DMS153 treated with DMSO at 0.1 percent for 48 hours (cell line): ENCODE results near the gene STPG1.

ENCODE experiments used
- DNase-seq: peaks from one replicate; lab custom pipeline; 2025; ENCODE audit not compliant: unreplicated experiment; lab: John Stamatoyannopoulos, UW

STPG1 gene

DNA sequence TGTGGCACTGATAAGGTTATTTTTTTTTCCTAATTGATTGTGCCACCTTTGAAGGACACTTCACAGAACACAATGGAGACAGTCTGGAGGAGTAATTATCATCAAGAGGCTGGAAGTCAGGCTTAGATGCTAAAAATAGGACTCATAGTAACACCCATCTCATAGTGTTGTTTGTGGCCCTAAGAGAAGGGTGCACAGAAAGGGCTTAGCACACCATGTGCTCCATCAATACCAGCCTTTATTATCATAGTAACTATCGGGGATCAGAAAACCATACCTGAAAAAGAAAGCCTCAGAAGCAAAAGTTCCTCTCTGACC lies 13.9 kb upstream of the STPG1 start:
- DNase-seq, result no peak

DNA sequence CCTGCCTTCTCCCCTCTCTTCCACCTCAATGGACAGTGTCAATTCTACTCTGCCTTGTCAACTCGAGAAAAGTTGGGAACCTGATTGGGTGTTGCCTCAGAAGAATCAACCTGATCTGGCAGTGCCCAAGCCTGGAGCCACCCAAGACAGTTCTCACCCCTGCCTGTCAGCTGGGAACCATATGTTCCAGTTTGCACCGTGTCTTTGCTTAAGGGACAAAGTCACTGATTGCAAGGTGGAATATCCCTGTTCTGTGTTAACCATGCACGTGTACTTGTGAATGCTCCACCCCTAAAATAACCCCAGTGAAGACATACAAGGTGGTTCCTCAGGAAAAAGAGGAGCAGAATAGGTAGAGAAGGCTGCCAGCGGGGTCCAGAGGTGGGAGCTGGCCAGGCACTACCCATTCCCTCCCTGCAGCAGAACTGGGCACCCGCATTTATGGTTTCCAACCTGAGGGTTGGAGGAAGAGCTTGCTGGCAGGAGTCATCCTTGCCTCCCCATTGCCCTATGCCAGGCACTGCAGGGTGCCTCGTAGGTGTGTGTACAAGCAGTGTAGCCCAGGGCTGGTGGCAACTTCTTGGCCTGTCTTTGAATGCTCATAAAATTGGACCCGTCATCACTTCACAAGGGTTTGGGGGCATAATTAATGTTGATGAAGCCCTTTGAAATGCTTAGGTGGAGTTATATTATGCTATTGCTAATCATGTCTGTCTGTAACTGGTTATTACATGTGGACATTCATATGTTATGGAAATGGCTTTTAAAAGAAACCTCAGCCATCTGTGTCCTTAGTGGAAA lies 13.4 kb upstream of the STPG1 start:
- no peak for DNase-seq

DNA sequence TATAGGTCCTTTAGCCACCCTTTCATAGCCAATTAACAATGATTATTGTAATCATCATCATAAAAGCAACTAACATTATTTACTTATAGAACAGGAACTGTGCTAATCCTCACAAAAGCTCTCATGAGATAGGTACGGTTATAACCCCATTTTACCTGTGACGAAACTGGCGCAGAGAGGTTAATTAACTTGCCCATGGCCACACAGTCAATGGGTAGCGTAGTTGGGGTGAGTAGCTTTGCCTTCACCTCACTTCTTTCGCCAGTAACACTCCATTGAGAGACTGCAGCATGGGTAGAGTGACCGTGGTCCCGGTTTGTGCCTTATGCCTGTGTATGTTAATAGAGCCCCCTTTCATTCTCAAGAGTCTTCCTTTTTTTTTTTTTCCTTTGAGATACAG lies 12.3 kb upstream of the STPG1 start:
- no peak for DNase-seq

DNA sequence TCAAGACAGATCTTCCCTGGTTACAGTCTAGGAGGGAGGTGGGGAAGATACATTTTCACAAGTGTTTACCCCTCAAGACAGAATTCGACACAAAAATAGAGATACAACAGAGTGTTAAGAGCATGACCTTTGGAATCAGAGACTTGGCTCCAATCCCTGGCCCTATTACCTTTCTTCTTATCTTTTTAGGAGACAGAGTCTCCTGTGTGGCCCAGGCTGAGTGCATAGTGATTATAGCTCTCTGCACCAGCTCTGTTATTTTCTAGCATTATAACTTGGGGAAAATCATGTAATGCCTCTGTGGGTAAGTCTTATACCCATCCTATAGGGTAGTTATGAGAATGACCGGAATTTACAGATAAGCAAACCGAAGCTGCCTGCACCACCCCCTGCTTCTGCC lies 11.9 kb upstream of the STPG1 start:
- DNase-seq, result no peak

DNA sequence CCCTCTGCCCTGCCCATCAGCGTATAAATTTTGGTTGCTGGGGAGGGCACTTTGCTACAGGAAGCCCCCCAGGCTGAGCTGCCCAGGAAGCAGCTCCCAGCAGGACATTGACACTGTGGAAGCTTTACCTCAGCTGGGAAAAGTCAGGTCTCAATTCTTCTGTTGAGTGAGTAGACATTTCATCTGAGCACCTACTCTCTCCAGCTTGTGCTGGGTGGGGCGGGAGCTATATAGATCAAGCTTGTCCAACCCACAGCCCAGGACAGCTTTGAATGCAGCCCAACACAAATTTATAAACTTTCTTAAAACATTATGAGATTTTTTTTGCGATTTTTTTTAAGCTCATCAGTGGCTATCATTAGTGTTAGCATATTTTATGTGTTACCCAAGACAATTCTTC lies 11.4 kb upstream of the STPG1 start:
- DNase-seq, result no peak

DNA sequence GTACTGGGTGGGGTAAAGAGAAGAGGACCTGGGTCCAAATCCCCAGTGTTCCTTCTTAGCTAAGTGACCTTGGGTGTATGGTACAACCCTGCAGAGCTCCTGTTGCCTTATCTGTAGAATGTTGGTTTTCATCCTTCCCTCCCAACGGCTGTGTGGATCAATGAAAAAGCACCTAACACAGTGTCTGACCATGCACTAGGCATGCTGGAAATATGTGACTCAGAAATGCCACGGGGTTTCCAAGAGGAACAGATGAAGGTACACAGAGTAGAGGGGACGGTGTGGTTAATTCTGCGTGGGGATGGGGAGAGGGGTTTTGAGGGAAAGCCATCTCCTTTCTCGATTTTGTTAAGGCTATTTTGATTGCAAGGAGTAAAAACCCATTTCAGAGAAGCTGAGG lies 10.6 kb upstream of the STPG1 start:
- no peak for DNase-seq

DNA sequence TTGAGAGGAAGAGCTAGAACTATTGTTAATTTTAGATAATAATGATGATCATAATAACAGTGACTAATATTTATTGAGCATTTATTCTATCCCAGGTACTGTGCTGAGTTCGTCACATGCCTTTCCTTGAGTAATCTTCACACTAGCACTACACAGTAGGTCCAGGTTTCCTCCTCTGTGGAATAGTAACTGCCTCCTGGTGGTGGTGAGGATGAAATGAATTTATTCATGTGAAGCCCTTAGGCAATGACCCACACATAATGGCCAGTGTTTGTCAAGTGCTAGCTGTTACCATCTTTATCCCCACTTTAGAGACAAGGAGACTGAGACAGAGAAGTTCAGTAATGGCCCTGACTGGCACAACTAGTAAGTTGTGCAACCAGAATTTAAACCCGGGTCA lies 7.9 kb upstream of the STPG1 start:
- DNase-seq, result no peak

DNA sequence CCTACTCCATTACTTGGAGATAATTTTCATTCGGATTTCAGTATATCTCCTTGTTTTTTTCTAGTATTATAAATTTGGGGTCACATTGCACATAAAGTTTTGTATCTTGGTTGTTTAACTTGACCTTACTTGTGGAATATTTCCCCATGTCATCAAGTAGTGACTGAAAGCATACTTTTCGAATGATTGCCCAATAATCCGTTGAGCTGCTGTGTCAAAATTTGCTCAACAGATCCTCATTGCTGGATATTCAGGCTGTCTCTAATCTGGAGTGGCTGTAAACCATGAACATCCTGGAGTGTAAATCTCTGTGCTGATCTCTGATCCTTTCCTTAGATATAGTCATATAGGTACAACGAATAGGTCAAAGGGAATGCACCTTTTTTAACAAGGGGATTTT lies 7.0 kb upstream of the STPG1 start:
- DNase-seq, result no peak

DNA sequence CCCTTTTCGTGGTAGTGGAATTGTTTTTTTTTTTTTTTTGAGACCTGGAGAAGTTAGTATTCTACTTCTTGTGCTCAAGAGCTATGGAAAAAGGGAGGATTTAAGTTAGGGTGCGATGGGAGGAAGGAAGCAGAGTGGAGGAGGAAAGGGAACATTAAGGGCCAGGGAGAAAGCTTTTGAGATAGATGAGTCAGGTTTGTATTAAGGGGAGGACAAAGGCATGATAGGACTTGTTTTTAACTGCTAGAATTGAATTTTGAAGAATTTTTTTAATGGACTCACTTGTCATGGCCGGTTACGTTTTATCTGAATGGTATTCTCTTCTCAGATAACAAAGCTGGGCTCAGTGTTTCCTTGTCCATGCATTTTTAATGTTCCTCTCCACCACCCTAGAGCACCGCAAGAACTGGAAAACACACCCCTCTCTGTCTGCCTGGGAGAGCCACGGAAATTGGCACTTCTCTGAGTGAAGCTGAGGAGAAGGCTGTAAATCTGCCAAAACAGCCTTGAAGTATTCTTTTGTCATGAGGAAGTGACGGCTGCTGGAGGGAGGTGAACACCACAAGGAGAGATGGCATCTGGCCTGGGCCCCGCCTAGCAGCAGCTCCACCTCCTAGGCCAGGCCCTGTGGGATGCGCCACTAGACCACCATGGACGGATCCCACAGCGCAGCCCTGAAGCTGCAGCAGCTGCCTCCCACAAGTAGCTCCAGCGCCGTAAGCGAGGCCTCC lies 5.5 kb upstream of the STPG1 start:
- peak; percentile 90 for DNase-seq

DNA sequence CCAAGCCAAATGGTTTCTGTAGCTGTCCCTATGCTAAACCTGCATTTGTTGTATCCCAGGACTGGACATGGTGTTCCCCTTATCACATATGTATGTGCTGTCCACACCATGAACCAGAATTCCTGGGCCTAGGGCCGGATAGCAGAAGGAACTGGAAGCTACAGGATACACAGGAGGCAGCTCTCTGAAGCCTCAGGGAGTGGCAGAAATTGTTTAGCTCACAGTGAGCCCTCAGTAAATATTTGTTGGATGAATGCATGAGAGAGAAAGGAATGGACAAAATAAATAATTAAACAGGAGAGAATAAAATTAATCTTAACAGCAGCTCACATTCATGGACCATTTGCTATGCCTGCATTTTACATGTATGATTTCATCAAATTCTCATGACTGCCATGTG lies 4.1 kb upstream of the STPG1 start:
- DNase-seq, result no peak

DNA sequence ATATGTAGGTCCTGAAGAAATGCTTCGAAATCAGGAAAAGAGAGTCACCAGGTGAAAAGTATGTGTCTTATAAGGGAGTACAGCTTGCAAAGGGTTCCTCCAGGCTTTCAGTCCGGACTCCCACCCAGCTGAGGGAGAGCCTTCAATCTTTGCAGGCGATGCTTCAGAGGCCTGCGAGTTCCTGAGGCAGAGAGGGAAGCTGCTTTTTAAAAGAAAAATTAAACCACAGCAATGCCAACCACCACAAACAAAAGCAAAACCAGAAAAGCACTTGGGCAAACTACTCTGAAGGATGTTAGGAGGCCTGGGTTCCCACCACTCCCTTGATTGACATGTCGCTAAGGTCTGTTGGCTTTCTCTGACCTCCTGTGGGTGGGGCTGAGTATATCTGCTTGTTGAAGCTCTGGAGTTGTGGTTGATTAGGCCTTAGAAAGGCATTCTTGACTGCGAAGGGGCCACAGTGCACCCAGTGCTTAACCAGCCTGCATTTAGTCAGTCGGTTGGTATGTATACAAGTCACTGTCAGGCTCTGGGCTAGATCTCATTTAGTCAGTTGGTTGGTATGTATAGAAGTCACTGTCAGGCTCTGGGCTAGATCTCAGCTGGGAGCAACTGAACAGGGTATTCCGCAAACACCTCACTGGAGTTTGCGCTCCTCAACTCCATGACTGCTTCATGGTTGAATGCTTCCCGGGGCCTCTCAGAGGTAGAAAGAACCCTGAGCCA lies 3.2 kb upstream of the STPG1 start:
- DNase-seq, result no peak

DNA sequence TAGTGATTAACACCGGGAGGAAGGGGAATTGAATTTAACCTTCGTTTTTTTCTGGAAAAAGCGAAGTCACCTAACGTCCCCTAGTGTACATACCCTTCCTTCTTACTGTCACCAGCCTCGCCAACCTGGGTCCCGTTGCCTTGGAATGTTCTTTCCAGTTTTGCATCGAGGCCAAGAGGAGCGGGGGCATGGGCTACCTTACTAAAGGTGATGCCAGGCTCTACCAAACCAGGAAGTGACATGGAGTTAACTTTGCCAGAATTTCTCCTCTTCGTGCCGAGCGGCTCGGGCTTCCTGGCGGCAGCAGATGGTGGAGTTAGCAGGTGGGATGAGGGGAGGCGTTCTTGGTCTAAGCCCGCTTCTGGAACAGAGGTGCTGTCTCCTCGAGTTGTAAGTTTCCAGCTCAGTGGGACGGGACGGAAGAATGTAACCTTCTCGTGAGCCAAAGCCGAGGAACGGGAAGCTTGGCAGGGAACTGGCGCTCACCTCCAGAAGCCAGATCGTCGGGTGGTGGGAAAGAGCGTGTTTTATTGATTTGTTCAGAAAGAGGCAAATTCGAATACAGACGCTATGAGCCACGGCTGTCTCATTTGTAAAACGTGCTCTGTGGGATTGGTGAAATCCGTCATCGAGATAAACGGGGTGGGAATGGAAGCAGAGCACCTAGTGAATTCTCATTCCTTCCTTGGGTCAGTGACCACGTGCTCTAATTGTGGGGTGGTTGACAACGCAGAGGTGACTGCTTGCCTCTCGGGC lies 2.5 kb upstream of the STPG1 start:
- DNase-seq, result no peak

DNA sequence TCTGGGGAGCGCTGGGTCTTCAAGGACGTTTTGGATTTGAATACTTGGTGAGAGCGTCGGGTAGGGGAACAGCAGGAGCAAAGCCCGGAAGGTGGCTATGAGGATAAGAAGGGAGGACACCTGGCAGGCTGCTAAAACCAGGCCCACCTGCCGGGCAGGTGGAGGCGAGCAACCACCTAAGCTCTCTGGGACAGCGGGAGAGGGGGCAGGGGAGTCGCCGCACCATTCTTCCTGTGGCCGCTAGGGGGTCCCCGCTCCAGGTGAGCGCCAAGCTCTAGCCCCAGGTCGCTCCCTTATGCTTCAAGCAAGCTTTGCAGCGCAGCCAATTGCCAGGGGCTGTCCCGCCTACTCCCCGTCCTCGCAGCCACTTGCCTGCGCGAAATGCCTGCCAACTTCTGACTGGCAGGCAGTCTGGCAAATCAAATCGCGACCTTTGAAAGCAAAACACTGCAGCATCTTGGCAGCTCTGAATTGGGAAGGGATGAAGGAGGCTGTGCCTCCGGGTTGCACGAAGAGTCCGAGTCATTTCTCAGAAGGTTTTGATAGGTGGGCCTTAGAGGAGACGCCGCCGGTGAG lies 1.8 kb upstream of the STPG1 start, which contains the start of gene NIPAL3:
Gene NIPAL3, plus strand, starts transcription at position 469 of the 576 bp plus-strand sequence. CDS start 3,746 bp downstream, outside the sequence.
- DNase-seq, result peak; percentile 99

DNA sequence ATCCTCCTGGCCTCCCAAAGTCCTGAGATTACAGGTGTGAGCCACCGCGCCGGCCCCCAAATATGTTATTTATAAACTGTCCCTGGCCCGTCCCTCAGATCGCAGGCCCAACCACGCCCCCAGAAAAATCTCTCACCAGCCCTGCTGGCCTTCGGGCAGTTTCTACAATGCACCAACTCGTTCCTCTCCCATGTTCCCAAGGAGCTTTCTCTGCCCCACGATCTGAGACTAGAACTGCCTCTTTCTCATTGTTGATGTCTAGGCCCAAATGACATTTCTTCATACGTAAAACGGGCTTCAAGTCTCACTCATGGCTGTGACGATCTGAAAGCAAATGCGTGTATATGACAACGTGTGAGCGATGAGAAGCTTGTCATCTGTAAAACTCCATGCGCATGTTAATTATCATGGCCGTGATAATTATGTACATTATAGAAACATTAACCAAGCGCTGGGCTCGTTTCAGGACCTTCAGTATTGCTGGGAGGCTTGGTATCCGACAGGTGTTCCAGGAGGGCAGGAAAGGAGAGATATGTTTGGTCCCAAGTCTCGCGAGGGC lies 1.3 kb upstream of the STPG1 start:
- DNase-seq, result no peak

DNA sequence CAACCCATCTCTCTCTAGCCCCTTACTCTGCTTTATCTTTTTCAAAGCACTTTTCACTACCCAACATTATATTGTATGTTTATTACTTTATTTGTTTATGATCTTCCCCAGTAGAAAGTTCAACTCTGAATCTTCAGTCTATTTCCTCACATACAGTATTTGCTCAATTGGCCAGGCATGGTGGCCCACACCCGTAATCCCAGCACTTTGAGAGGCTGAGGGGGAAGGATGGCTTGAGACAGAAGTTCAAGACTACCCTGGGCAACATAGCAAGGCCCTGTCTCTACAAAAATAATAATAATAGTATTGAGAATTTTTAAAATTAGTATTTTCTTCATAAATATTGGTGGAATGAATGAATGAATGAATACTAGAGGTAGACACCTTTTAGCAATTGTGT lies 1.2 kb downstream of the STPG1 start:
- DNase-seq, result no peak

DNA sequence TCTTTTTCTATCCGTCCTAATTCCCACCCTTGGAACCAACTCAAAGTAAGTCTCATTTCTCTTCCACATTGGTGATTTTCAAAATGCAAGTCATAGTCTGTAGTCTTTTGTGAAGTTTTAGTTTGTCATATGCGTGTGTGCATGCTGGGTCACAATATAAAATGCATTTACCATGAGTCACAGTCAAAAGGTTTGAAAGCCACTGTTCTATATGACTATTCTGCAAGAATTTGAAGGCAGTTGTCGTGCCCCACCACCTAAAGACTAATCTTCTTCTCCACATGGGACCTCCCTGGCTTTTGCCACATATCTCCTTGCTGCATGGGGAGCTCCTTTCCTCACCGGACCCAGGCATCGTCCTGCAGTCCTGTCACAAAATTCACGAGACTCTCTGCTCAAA lies 1.6 kb downstream of the STPG1 start:
- no peak for DNase-seq

DNA sequence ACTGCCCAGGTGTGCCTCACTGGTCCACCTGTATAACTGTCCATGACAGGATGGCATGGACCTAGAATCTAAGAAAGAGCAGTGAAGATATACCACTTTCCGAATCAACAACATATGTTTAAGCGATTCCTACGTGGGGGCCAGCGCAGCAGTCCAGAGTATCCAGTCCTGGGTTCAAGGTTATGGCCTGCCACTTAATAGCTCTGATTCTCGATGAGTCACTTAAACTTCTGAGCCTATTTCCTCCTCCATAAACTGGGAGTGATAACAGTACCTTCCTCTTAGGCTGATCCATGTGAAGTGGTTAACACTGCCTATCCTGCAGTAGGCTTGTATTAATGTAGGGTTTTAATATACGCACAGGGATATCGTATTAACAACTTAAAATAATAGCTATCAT lies 2.8 kb downstream of the STPG1 start:
- no peak for DNase-seq

DNA sequence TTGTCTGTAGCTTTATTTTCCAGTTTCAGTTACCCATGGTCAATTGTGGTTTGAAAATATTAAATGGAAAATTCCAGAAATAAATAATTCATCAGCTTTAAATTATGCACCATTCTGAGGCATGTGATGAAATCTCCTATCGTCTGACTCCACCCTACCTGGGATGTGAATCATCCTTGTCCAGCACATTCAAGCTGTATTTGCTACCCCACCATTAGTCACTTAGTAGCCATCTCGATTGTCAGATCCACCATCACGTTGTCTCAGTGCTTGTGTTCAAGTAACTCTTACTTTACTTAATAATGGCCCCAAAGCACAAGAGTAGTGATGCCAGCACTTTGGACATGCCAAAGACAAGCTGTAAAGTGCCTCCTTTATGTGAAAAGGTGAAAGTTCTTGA lies 4.0 kb downstream of the STPG1 start:
- no peak for DNase-seq

DNA sequence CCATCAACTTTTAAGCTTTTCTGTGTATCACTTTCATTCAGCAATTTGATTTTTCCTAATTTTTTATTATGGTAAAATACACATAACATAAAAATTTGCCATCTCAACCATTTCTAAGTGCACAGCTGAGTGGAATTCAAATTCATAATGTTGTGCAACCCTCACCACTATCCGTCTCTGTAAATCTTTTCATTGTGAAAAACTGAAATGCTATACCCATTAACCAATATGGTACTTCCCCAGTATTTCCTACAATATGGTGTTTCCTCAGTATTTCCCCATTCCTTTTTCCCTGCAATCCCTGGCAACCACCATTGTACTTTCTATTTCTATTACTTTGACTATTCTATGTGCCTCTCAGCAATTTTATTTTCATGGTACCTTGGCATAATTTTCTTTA lies 6.8 kb downstream of the STPG1 start:
- DNase-seq, result no peak

DNA sequence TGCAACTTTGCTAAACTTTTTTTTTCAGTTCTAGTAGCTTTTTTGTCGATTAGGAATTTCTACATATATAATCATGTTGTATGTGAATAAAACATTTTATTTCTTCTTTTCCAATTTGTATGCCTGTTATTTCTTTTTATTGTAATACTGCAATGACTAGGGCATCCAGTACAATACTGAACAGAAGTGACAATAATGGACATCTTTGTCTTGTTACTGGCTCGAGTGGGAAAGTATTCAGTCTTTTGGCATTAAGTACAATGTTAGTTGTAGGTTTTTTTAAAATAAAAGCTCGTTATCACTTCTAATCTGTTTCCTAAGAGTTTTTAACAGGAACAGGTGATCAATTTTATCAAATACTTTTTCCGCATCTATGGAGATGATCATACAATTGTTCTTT lies 9.8 kb downstream of the STPG1 start:
- no peak for DNase-seq

DNA sequence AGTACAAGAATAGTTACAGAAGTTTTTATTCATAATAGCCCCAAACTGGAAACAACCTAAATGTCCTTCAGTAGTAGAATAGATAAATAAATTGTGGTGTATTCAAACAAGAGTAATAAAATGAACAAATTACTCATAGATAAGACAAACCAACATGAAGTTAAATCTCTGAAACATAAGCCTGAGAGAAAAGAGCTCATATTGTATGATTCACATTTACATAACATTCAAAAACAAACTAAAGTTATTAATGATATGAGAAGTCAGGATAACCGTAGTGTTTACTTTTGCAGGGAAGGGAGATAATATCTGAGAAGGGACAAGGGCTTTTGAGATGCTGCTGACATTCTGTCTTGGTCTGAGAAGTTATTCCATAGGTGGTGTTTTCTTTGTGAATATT lies 13.5 kb downstream of the STPG1 start:
- no peak for DNase-seq
